Neural cell (in vitro differentiated cells): Measurements from ENCODE around the gene MED13L. TPM values are rescaled to one million over a fixed set of nuclear protein-coding genes. Genes with fewer than 3 reads are reported as not detected.

Experiments used
- H2AFZ ChIP-seq: fragments of 200-600, 300-800 bp; sonication (generic), shearing (Covaris generic); 2 replicates; pipeline ENCODE4 v1.6.0; 2014; ENCODE audit warnings: low read depth, mild to moderate bottlenecking, antibody characterized with exemption, low read length, moderate library complexity
- H3F3A ChIP-seq: fragments of 200-600 bp; shearing (Covaris generic); 2 replicates; pipeline ENCODE4 v1.6.1; 2016; ENCODE audit warnings: mild to moderate bottlenecking, moderate library complexity, mixed read lengths, antibody characterized with exemption, low read length; ENCODE audit not compliant: insufficient read depth, poor library complexity, severe bottlenecking
- H3K27ac ChIP-seq: fragments of 200-600, 300-800 bp; sonication (generic), shearing (Covaris generic); 2 replicates; pipeline ENCODE4 v1.5.1; 2014; ENCODE audit warnings: mild to moderate bottlenecking, low read length, moderate library complexity
- H3K27me3 ChIP-seq: fragments of 300-800, 200-600 bp; sonication (generic), shearing (Covaris generic); 2 replicates; pipeline ENCODE4 v1.6.0; 2014; ENCODE audit warnings: mild to moderate bottlenecking, low read depth, low read length, moderate library complexity; ENCODE audit not compliant: insufficient read depth
- H3K36me3 ChIP-seq: fragments of 300-800, 200-600 bp; sonication (generic), shearing (Covaris generic); 2 replicates; pipeline ENCODE4 v1.5.1; 2014; ENCODE audit warnings: mild to moderate bottlenecking, antibody characterized with exemption, low read length, moderate library complexity; ENCODE audit not compliant: insufficient read depth
- H3K4me2 ChIP-seq: fragments of 300-800, 200-600 bp; sonication (generic), shearing (Covaris generic); 2 replicates; pipeline ENCODE4 v1.6.0; 2014; ENCODE audit warnings: mild to moderate bottlenecking, low read length
- H3K4me3 ChIP-seq: fragments of 300-800, 200-600 bp; sonication (generic), shearing (Covaris generic); 2 replicates; pipeline ENCODE4 v1.5.1; 2014; ENCODE audit warnings: mild to moderate bottlenecking, low read length, moderate library complexity
- H3K79me2 ChIP-seq: fragments of 200-600 bp; shearing (Covaris generic); replicated peaks from 2 replicates; pipeline ENCODE4 v1.6.0; 2014; ENCODE audit warnings: mild to moderate bottlenecking, low read length, moderate library complexity; ENCODE audit not compliant: insufficient read depth
- H3K9ac ChIP-seq: fragments of 300-800, 200-600 bp; sonication (generic), shearing (Covaris generic); 2 replicates; pipeline ENCODE4 v1.6.1; 2016; ENCODE audit warnings: mild to moderate bottlenecking, low read length, mixed read lengths
- H3K9me2 ChIP-seq: fragments of 200-600 bp; shearing (Covaris generic); 2 replicates; pipeline ENCODE4 v1.6.1; 2016; ENCODE audit warnings: mild to moderate bottlenecking, low read length, mixed read lengths; ENCODE audit not compliant: insufficient read depth
- H3K9me3 ChIP-seq: fragments of 200-600, 300-800 bp; sonication (generic), shearing (Covaris generic); 2 replicates; pipeline ENCODE4 v1.6.1; 2016; ENCODE audit warnings: mild to moderate bottlenecking, mixed run types, low read length, moderate library complexity, mixed read lengths
- H4K20me1 ChIP-seq: fragments of 200-600 bp; shearing (Covaris generic); 2 replicates; pipeline ENCODE4 v1.6.1; 2016; ENCODE audit warnings: mild to moderate bottlenecking, mixed run types; ENCODE audit not compliant: insufficient read depth
- EP300 ChIP-seq: fragments of 450-650 bp; conservative IDR thresholded peaks from 2 replicates; pipeline ENCODE4 v1.6.1; 2014; ENCODE audit warnings: antibody characterized with exemption, mild to moderate bottlenecking, moderate library complexity; ENCODE audit not compliant: poor library complexity, severe bottlenecking
- EZH2 ChIP-seq: fragments of 200-600, 300-800 bp; shearing (Covaris generic), sonication (generic); IDR thresholded peaks from 2 replicates; pipeline ENCODE4 v1.6.1; 2014; ENCODE audit warnings: antibody characterized with exemption, low read length, borderline replicate concordance, mild to moderate bottlenecking; ENCODE audit not compliant: insufficient read depth, poor library complexity, severe bottlenecking
- MXI1 ChIP-seq: fragments of 450-650 bp; conservative IDR thresholded peaks from 2 replicates; pipeline ENCODE4 v1.6.1; 2014; ENCODE audit warnings: antibody characterized with exemption, mild to moderate bottlenecking; ENCODE audit not compliant: poor library complexity, severe bottlenecking
- POLR2AphosphoS5 ChIP-seq: IDR thresholded peaks from 2 replicates; pipeline ENCODE4 v1.6.1; 2012
- RAD21 ChIP-seq: fragments of 450-650 bp; conservative IDR thresholded peaks from 2 replicates; pipeline ENCODE4 v1.6.1; 2014; ENCODE audit warnings: antibody characterized with exemption, mild to moderate bottlenecking, moderate library complexity
- SMC3 ChIP-seq: fragments of 450-650 bp; conservative IDR thresholded peaks from 2 replicates; pipeline ENCODE4 v1.6.1; 2014; ENCODE audit warnings: antibody characterized with exemption, mild to moderate bottlenecking, moderate library complexity; ENCODE audit not compliant: poor library complexity
- TAF1 ChIP-seq: IDR thresholded peaks from 2 replicates; pipeline ENCODE4 v1.6.1; 2012; ENCODE audit warnings: low read depth
- polyA plus RNA-seq: library from polyadenylated mRNA; depleted of rRNA; stranded (reverse); fragments of >200 nt; gene quantifications from 2 replicates; pipeline ENCODE4 v1.2.3, GENCODE V29; 2014
- TF ChIP-seq, protein P1 (sequence below): fragments of 450-650 bp; IDR thresholded peaks from 2 replicates; pipeline ENCODE4 v1.5.1; 2014; ENCODE audit warnings: antibody characterized with exemption, mild to moderate bottlenecking, moderate library complexity; ENCODE audit not compliant: poor library complexity, severe bottlenecking
- TF ChIP-seq, protein P2 (sequence below): IDR thresholded peaks from 2 replicates; pipeline ENCODE4 v1.6.1; 2012; ENCODE audit warnings: borderline replicate concordance

MED13L gene
- polyA plus RNA-seq, 1 donor from 2014 or later = 38.9 TPM

DNA sequence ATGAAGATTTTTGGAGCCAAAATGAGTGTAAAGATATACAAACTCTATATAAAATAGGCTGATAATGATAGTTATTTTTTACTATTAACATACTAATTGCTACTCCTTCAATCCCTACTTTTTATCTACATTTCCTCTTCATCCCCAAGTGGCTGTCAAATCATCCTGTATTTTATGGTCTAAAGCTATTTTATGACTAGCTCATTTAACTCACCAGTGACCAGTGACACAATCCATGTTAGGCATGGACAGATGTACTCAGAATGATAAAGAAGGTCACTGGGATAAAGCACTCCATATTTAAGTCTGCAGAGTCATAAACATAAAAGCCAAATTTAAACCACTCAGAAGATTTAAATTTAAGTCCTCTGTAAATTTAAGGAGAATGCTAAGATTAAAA, 183.0 kb downstream of the MED13L start:
- H3K9ac ChIP-seq = no peak overlapping the region
- no peaks in the 10 kb centered on the region for H3K9me2 ChIP-seq
- H3K79me2 ChIP-seq = no peaks in the 10 kb centered on the region
- H3K4me2 ChIP-seq = no peak overlapping the region
- no peak for TF ChIP-seq EZH2
- no peak for TF ChIP-seq TAF1
- no peak for TF ChIP-seq EP300
- TF ChIP-seq, protein P1, sequence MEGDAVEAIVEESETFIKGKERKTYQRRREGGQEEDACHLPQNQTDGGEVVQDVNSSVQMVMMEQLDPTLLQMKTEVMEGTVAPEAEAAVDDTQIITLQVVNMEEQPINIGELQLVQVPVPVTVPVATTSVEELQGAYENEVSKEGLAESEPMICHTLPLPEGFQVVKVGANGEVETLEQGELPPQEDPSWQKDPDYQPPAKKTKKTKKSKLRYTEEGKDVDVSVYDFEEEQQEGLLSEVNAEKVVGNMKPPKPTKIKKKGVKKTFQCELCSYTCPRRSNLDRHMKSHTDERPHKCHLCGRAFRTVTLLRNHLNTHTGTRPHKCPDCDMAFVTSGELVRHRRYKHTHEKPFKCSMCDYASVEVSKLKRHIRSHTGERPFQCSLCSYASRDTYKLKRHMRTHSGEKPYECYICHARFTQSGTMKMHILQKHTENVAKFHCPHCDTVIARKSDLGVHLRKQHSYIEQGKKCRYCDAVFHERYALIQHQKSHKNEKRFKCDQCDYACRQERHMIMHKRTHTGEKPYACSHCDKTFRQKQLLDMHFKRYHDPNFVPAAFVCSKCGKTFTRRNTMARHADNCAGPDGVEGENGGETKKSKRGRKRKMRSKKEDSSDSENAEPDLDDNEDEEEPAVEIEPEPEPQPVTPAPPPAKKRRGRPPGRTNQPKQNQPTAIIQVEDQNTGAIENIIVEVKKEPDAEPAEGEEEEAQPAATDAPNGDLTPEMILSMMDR = no peak
- TF ChIP-seq RAD21 = no peak
- TF ChIP-seq POLR2AphosphoS5 = no peak
- TF ChIP-seq MXI1 = no peak
- TF ChIP-seq, protein P2, sequence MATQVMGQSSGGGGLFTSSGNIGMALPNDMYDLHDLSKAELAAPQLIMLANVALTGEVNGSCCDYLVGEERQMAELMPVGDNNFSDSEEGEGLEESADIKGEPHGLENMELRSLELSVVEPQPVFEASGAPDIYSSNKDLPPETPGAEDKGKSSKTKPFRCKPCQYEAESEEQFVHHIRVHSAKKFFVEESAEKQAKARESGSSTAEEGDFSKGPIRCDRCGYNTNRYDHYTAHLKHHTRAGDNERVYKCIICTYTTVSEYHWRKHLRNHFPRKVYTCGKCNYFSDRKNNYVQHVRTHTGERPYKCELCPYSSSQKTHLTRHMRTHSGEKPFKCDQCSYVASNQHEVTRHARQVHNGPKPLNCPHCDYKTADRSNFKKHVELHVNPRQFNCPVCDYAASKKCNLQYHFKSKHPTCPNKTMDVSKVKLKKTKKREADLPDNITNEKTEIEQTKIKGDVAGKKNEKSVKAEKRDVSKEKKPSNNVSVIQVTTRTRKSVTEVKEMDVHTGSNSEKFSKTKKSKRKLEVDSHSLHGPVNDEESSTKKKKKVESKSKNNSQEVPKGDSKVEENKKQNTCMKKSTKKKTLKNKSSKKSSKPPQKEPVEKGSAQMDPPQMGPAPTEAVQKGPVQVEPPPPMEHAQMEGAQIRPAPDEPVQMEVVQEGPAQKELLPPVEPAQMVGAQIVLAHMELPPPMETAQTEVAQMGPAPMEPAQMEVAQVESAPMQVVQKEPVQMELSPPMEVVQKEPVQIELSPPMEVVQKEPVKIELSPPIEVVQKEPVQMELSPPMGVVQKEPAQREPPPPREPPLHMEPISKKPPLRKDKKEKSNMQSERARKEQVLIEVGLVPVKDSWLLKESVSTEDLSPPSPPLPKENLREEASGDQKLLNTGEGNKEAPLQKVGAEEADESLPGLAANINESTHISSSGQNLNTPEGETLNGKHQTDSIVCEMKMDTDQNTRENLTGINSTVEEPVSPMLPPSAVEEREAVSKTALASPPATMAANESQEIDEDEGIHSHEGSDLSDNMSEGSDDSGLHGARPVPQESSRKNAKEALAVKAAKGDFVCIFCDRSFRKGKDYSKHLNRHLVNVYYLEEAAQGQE = no peak
- no peak for TF ChIP-seq SMC3
- H3K36me3 ChIP-seq = no peaks in the 10 kb centered on the region
- H3K27me3 ChIP-seq = no peaks in the 10 kb centered on the region
- H4K20me1 ChIP-seq = no peaks in the 10 kb centered on the region
- no peak overlapping the region for H2AFZ ChIP-seq
- no peaks in the 10 kb centered on the region for H3K9me3 ChIP-seq
- H3K27ac ChIP-seq = no peak overlapping the region
- H3F3A ChIP-seq = peaks cover 2% of the 10 kb centered on the region
- H3K4me3 ChIP-seq = no peak overlapping the region

DNA sequence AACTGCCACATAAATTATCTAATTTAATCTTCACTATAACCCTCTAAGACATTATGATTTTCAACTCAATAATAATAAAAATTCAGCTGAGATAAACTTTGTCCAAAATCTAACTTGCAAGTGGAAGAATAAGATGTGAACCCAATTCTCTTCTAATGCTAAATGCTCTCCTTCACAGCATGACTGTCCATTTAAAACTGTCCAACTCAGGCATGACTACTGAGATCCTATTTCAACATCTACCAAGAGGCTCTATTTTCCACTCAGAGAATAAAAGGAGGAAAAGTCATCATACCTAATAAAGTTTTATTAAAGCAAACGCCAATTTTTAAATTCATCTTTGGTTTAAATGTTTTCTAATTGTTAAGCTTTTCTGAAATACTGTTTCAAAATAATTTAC, 183.6 kb downstream of the MED13L start:
- no peaks in the 10 kb centered on the region for H3K9me3 ChIP-seq
- no peak overlapping the region for H3K27ac ChIP-seq
- H3K9ac ChIP-seq = no peak overlapping the region
- H3K79me2 ChIP-seq = no peaks in the 10 kb centered on the region
- TF ChIP-seq RAD21 (no peak), EP300 (no peak), TAF1 (no peak), MXI1 (no peak)
- TF ChIP-seq, protein P2 = no peak
- peaks cover 2% of the 10 kb centered on the region for H3F3A ChIP-seq
- no peak overlapping the region for H3K4me2 ChIP-seq
- no peaks in the 10 kb centered on the region for H3K36me3 ChIP-seq
- H4K20me1 ChIP-seq = no peaks in the 10 kb centered on the region
- H3K27me3 ChIP-seq = no peaks in the 10 kb centered on the region
- H3K9me2 ChIP-seq = no peaks in the 10 kb centered on the region
- no peak overlapping the region for H2AFZ ChIP-seq
- H3K4me3 ChIP-seq = no peak overlapping the region
